HepG2 (cell line): Measurements from ENCODE around the gene CHRNB4. TPM values are rescaled to one million over a fixed set of nuclear protein-coding genes. Genes with fewer than 3 reads are reported as not detected.

Experiments
- ATAC-seq: fragments of 200-7000 bp; cut with Tn5 transposase; 3 replicates; pipeline ENCODE4 v1.9.1; 2020; ENCODE audit warnings: mild to moderate bottlenecking, moderate library complexity
- BruUV-seq: library from RNA; stranded (reverse); fragments of 400-500 nt; replicated peaks from 2 replicates; lab custom pipeline; 2021; lab: Mats Ljungman, UMichigan
- CTCF ChIA-PET: fragments of 300-600 bp; formaldehyde crosslinking; extraction: SDS; loops from one replicate; lab custom pipeline; 2021; ENCODE audit warnings: low total read pairs, inconsistent platforms, low intra/inter-chr PET ratio; lab: Yijun Ruan, JAX
- POLR2A ChIA-PET: fragments of 350-600 bp; sonication (Branson Sonifier 250); formaldehyde crosslinking; loops from one replicate; lab custom pipeline; 2020; ENCODE audit warnings: antibody characterized with exemption, inconsistent platforms; lab: Yijun Ruan, JAX
- DNase-seq: peaks from one replicate; pipeline ENCODE4 v3.0.0-alpha.2; 2015; ENCODE audit warnings: low spot score
- FAIRE-seq: peaks from 3 replicates; lab custom pipeline; 2011; peaks lifted over from hg19 to GRCh38; lab: Jason Lieb, UNC
- H2AFZ ChIP-seq: one replicate; pipeline ENCODE4 v1.6.1; 2011; ENCODE audit warnings: low read length, inconsistent platforms
- H3K27ac ChIP-seq: fragments of 300-600 bp; 3 replicates; pipeline ENCODE4 v1.8.0; 2011; ENCODE audit warnings: mixed run types, mild to moderate bottlenecking, mixed read lengths, low read length, inconsistent platforms; ENCODE audit not compliant: insufficient read depth; ENCODE audit errors: extremely low read length
- H3K27me3 ChIP-seq, 2 experiments: fragments of 200-600 bp in 1 of 2; 2 replicates in 1 of 2; 3 replicates in 1 of 2; pipeline versions ENCODE4 v1.6.0 to v1.8.0; 2011; ENCODE audit warnings: low read length in 2 of 2, mild to moderate bottlenecking in 2 of 2, moderate library complexity in 2 of 2, inconsistent platforms in 1 of 2; ENCODE audit not compliant: insufficient read depth in 2 of 2, control insufficient read depth in 1 of 2
- H3K36me3 ChIP-seq, 2 experiments: fragments of 200-600 bp in 1 of 2; replicated peaks in 1 of 2; 2 replicates in 1 of 2; 3 replicates in 1 of 2; pipeline versions ENCODE4 v1.5.1 to v1.8.0; 2011; ENCODE audit warnings: low read length in 2 of 2, inconsistent platforms in 1 of 2; ENCODE audit not compliant: insufficient read depth in 2 of 2, control insufficient read depth in 1 of 2
- H3K4me1 ChIP-seq: 2 replicates; pipeline ENCODE4 v1.5.1; 2012; ENCODE audit warnings: low read length, inconsistent platforms; ENCODE audit not compliant: insufficient read depth
- H3K4me2 ChIP-seq: 2 replicates; pipeline ENCODE4 v1.6.0; 2011; ENCODE audit warnings: low read depth, low read length, inconsistent platforms
- H3K4me3 ChIP-seq, 3 experiments: fragments of 200-600 bp in 1 of 3; sonication (generic), shearing (Covaris generic) in 1 of 3; replicated peaks in 1 of 3; 2 replicates each; pipeline ENCODE4 v1.5.1; 2011 to 2016; ENCODE audit warnings: low read length in 3 of 3, inconsistent platforms in 2 of 3, low read depth in 2 of 3, mild to moderate bottlenecking in 2 of 3, control low read depth in 1 of 3, mixed read lengths in 1 of 3; ENCODE audit not compliant: insufficient read depth in 1 of 3
- H3K79me2 ChIP-seq: one replicate; pipeline ENCODE4 v1.6.1; 2011; ENCODE audit warnings: low read length, inconsistent platforms; ENCODE audit not compliant: insufficient read depth
- H3K9ac ChIP-seq: 2 replicates; pipeline ENCODE4 v1.6.0; 2011; ENCODE audit warnings: mild to moderate bottlenecking, low read depth, low read length, inconsistent platforms; ENCODE audit not compliant: insufficient read depth
- H3K9me3 ChIP-seq: 2 replicates; pipeline ENCODE4 v1.5.1; 2012; ENCODE audit warnings: mild to moderate bottlenecking, low read length
- H4K20me1 ChIP-seq: 2 replicates; pipeline ENCODE4 v1.6.0; 2011; ENCODE audit warnings: inconsistent platforms, mild to moderate bottlenecking, low read length, moderate library complexity; ENCODE audit not compliant: insufficient read depth
- AHDC1 ChIP-seq: sonication (generic); formaldehyde crosslinking; IDR thresholded peaks from 2 replicates; pipeline ENCODE4 v1.5.1; 2020; ENCODE audit warnings: mild to moderate bottlenecking, missing genetic modification reagents, borderline replicate concordance
- ATF3 ChIP-seq: sonication (generic); formaldehyde crosslinking; IDR thresholded peaks from 2 replicates; pipeline ENCODE4 v1.4.0; 2020; ENCODE audit warnings: missing genetic modification reagents
- GABPB1 ChIP-seq: IDR thresholded peaks from 2 replicates; pipeline ENCODE4 v1.6.1; 2016; ENCODE audit warnings: mild to moderate bottlenecking, missing genetic modification reagents, moderate library complexity, missing compliant biosample characterization
- KLF12 ChIP-seq: sonication (generic); formaldehyde crosslinking; IDR thresholded peaks from 2 replicates; pipeline ENCODE4 v1.4.0; 2020; ENCODE audit warnings: missing genetic modification reagents, borderline replicate concordance
- MTA1 ChIP-seq: sonication (generic); formaldehyde crosslinking; IDR thresholded peaks from 2 replicates; pipeline ENCODE4 v1.4.0; 2020; ENCODE audit warnings: missing genetic modification reagents, mild to moderate bottlenecking, borderline replicate concordance
- PHB2 ChIP-seq: fragments of 450-650 bp; IDR thresholded peaks from 2 replicates; pipeline ENCODE4 v1.6.1; 2018; ENCODE audit not compliant: partially characterized antibody
- SUZ12 ChIP-seq: fragments of 150-350 bp; IDR thresholded peaks from 2 replicates; pipeline ENCODE4 v1.6.1; 2014; ENCODE audit warnings: low read depth, low read length
- SYNCRIP ChIP-seq: fragments of 200-400 bp; formaldehyde crosslinking; IDR thresholded peaks from 2 replicates; pipeline ENCODE4 v1.6.1; 2018; ENCODE audit warnings: mild to moderate bottlenecking, low read depth, low read length; ENCODE audit not compliant: insufficient read depth
- YY1 ChIP-seq: IDR thresholded peaks from 2 replicates; pipeline ENCODE4 v1.6.1; 2011; ENCODE audit warnings: low read length, low read depth, moderate library complexity, mild to moderate bottlenecking; ENCODE audit not compliant: insufficient read depth, insufficient replicate concordance
- ZNF143 ChIP-seq: sonication (generic); formaldehyde crosslinking; IDR thresholded peaks from 2 replicates; pipeline ENCODE4 v1.4.0; 2020; ENCODE audit warnings: missing genetic modification reagents
- ZNF44 ChIP-seq: sonication (generic); formaldehyde crosslinking; IDR thresholded peaks from 2 replicates; pipeline ENCODE4 v1.5.1; 2020; ENCODE audit warnings: mild to moderate bottlenecking, missing genetic modification reagents
- ZNF747 ChIP-seq: sonication (generic); formaldehyde crosslinking; IDR thresholded peaks from 2 replicates; pipeline ENCODE4 v1.8.1; 2023; ENCODE audit warnings: missing genetic modification reagents, mild to moderate bottlenecking, borderline replicate concordance
- WGBS: methylation state at CpG from one replicate; pipeline ENCODE4 v1.1.6; 2017; ENCODE audit warnings: low lambda C conversion rate; 5-methylcytosine and 5-hydroxymethylcytosine counted together
- in situ Hi-C: cut with HindIII; loops from 2 replicates; pipeline ENCODE4 v1.10.0; 2017; ENCODE audit warnings: low pct_unique_long_range_greater_than_20kb; ENCODE audit not compliant: extremely low pct_ligation_motif_present
- intact Hi-C: fragments of 100-400 bp; cut with micrococcal nuclease; formaldehyde crosslinking; loops from one replicate; pipeline ENCODE4 v1.10.0; 2022; ENCODE audit not compliant: unreplicated experiment
- polyA plus RNA-seq, 8 experiments: library from polyadenylated mRNA; depleted of rRNA in 3 of 8; stranded (reverse) in 7 of 8; unstranded in 1 of 8; fragments of >200 nt; fragmentation: Illumina TruSeq in 4 of 8; extraction: Trizol in 4 of 8; gene quantifications; 2 replicates each; pipeline versions ENCODE4 v1.2.1 to v1.2.3, GENCODE V29; 2011 to 2016; ENCODE audit warnings: low read depth in 4 of 8, missing spikeins in 1 of 8, mixed read lengths in 1 of 8; ENCODE audit not compliant: insufficient read depth in 1 of 8
- total RNA-seq, 5 experiments: library from RNA; depleted of rRNA; stranded (reverse); fragments of >200 nt; fragmentation: Illumina TruSeq; extraction: Trizol; gene quantifications; 2 replicates each; pipeline ENCODE4 v1.2.3, GENCODE V29; 2016; ENCODE audit warnings: low read depth in 1 of 5

Gene CHRNB4
- total and polyA plus RNA-seq, 2 of the 13 experiments (the other 11 are each of a cell fraction or from before 2014, with no cell fraction given) = not detected

- DNase-seq = no peak
- no peaks in the 10 kb centered on the region for H4K20me1 ChIP-seq
- no peak for ATAC-seq
- no peak for FAIRE-seq
- CTCF ChIA-PET = no interaction called here
- TF ChIP-seq KLF12 (CRISPR knock-in tag) (no peak), YY1 (no peak), GABPB1 (no peak), MTA1 (CRISPR knock-in tag) (no peak), ZNF143 (no peak), SYNCRIP (no peak), ZNF44 (CRISPR knock-in tag) (no peak)
- TF ChIP-seq, all 625 proteins: peak for 0
- Histone ChIP-seq H2AFZ (no peak overlapping the region), H3K27ac (no peak overlapping the region), H3K27me3 (peaks cover 0 to 6% of the 10 kb centered on the region in 2 experiments; a peak in 1 of 5 replicates), H3K9ac (no peak overlapping the region), H3K4me2 (no peak overlapping the region), H3K4me3 (no peak overlapping the region), H3K4me1 (peaks cover 10% of the 10 kb centered on the region), H3K79me2 (no peaks in the 10 kb centered on the region), H3K36me3 (no peaks in the 10 kb centered on the region), H3K9me3 (no peaks in the 10 kb centered on the region)
- intact Hi-C loops = no loop called here
- POLR2A ChIA-PET = no interaction called here
- in situ Hi-C loops = no loop called here
- BruUV-seq = no TSS peak
- WGBS = 72% methylated on average over 19 of the region's 19 CpGs
Measured at GRCh38 chr15:78661001-78661400, 20.0 kb upstream of the CHRNB4 start.

GRCh38 chr15:78660584-78660983, 19.6 kb upstream of the CHRNB4 start:
- intact Hi-C loops (no loop called here), in situ Hi-C loops (no loop called here)
- no TSS peak for BruUV-seq
- no peak for TF ChIP-seq SUZ12
- no peak for TF ChIP-seq PHB2
- no peak for TF ChIP-seq ATF3 (CRISPR knock-in tag)
- no peak for TF ChIP-seq AHDC1 (CRISPR knock-in tag)
- TF ChIP-seq ZNF747 = no peak

More at GRCh38 chr15:78660584-78660983, 19.6 kb upstream of the CHRNB4 start:
- Histone ChIP-seq H3K27me3 (peaks cover 0 to 6% of the 10 kb centered on the region in 2 experiments; a peak in 1 of 5 replicates), H2AFZ (no peak overlapping the region), H3K4me1 (peaks cover 10% of the 10 kb centered on the region), H4K20me1 (no peaks in the 10 kb centered on the region), H3K9me3 (no peaks in the 10 kb centered on the region), H3K4me2 (no peak overlapping the region), H3K79me2 (no peaks in the 10 kb centered on the region), H3K4me3 (no peak overlapping the region), H3K36me3 (no peaks in the 10 kb centered on the region), H3K27ac (no peak overlapping the region), H3K9ac (no peak overlapping the region)
- no peak for FAIRE-seq
- WGBS = 45% methylated on average over 6 of the region's 9 CpGs
- ATAC-seq = no peak
- CTCF ChIA-PET = no interaction called here
- POLR2A ChIA-PET = no interaction called here
- no peak for DNase-seq
